ENCODE results near the gene LRP1B.

LRP1B gene

GRCh38 chr2:141499123-141499522, 631.7 kb downstream of the LRP1B start:
- DNase-seq: no peak

DNA sequence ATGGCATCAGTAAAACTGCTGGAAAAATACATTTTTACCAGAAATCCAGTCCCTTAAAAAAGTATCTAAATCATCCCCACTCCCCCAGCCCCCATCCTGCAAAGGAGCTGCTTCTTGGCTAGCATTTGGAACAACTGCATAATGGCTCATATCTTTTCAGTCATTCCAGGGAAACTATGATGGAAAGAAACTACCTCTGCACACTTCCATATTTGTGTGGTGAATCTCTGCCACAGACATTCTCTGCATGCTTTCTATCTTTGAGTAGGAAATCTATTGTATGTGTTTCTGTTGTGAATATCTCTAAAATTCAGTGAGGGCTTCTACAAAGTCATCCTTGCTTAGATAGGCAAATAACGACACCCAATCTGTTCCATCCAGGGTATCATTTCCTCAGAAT, 632.3 kb downstream of the LRP1B start:
- no peak for DNase-seq

DNA sequence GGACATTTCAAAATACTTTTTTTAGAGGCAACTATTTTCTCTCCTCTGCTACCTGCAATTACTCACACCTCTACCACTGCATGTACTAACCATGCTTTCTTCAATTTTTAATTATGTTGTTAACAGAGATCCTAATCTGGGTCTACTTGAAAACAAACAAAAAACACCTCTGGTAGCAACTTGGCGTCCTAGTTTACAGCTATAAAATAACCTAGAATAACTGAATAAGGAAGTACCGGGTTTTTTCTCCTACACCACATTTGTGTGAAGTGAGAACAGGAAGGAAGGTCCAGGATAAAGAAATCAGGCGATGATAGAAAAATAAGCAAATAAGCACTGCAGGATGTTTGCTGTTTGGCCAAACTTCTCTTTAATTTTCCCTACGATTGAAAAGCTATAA, 633.5 kb downstream of the LRP1B start:
- DNase-seq: no peak

GRCh38 chr2:141496810-141497209, 634.0 kb downstream of the LRP1B start:
- no peak for DNase-seq

DNA sequence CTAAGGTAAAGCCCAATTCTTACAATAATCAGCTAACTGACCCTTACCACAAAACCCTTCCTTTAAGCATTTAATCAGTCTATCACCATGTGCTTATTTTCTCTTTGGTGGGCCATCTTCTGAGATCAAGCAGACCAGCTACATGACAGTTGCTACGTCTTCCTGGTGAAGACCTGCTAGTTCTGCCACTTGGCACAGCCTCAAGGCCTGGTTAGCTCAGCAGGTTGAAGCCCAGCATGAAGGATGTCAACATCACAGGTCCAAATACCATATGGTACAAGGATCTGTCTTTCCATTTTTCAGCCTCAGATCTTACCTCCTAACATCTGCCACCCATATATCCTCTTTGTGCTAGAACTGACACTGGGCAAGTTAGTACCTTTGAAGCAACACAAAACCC, 636.9 kb downstream of the LRP1B start:
- DNase-seq: no peak

- DNase-seq: no peak
Observed at GRCh38 chr2:141492816-141493215, 638.0 kb downstream of the LRP1B start.

DNA sequence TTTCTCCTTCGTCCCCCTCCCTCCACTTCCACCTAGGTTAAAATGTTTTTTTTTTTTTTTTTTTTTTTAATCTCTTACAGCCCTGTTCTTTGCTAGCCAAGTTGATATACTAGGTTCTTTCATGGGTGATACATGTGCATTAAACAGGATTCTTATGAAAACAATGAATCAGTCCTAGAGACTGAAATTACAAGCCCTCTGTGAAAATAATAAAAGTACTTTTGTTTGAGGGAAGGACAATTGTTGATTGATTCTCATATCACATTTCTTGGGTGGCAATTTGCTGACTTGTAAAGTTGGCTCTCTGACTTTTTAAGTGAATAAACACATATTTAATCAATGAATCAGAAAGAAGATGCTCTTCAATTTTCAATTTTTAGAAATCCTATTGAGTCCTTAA, 639.9 kb downstream of the LRP1B start:
- DNase-seq: peak in 1 of 2 donors; percentile 49

DNA sequence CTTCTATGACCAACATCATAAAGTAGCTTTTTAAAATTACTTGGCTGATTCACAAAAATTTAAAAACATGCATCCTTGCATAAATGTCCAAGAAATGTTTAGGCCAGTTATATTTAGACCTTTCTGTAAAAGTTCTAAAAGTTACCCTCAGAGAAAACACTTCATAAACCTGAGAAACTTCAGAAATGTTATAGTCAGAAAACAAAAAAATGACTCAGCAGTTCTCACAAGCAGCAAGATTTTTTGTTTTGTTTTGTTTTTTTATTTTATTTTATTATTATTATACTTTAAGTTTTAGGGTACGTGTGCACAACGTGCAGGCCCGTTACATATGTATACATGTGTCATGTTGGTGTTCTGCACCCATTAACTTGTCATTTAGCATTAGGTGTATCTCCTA, 648.1 kb downstream of the LRP1B start:
- no peak for DNase-seq

DNA sequence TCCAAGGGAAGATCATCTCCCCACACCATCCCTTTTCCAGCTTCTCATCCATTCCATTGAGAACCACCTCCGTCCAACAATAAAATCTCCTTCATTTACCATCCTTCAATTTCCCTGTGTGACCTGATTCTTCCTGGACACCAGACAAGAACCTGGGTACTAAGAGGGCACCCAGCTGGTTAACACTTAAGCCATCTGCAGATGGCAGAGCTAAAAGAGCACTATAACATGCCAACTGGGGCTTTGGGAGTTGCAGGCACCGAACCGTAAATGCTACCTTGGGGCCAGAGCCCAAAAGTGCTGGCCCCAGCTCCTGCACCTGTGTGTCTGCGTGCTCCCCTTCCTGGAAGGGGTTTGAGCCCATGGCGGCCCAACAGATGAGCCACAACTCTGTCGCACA, 655.0 kb downstream of the LRP1B start:
- no peak for DNase-seq

GRCh38 chr2:141468761-141469160, 662.1 kb downstream of the LRP1B start:
- DNase-seq: no peak

DNA sequence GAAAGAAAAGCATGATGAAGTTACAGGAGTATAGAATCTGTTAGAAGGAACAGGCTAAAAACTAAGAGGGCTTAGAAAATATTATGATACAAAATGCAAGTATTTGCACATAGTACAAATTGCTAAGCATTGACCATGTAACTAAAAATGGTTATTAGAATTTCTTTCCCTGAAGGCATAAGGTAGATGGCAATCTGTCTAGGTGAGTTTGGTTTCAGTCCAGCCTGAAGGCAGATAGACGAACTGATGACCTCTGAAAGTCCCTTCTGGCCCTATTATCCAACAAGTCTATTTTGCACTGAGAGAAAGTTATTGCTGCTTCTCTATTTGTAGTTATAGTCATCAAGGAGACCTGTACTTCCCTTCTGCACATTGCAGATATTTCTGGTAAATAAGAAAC, 663.5 kb downstream of the LRP1B start:
- no peak for DNase-seq

DNA sequence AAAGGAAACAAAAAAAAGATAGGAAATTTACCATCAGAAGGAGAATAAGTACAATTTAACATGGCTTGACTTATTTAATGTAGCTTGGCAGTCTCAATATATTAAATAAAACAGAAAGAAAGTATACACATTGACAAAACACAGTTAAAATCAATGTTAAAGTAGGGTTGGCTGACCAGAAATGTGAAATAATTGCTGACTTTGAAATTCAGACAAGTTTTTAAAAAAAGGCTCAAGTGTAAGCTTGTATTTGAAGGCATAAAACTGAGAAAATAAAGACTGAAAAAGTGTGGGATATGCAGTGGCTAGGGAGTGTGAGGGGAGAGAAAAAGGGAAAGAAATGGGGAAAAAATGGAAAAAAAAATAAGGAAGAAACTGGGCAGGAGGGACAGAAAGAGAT, 665.8 kb downstream of the LRP1B start:
- DNase-seq: no peak

DNA sequence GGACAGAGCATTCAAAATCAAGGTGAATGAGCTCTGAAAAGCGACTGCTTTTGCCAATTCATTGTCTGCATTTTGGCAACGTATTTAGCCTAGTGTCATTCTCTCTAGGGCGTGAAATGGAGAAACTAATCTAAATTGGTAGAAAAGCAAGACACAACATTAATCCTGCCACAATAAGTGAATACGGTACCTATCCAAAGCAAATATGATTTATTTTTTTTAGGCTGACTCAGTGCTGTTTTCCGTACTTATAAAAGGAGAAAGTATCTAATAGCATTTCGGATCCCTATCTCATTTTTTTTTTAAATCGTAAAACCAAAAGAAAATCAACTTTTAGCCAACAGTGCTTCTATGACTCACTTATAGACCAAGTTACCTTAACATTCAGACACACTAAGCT, 672.5 kb downstream of the LRP1B start:
- DNase-seq: no peak

- DNase-seq: no peak
Observed at GRCh38 chr2:141455877-141456276, 674.9 kb downstream of the LRP1B start.

GRCh38 chr2:141455211-141455826, 675.5 kb downstream of the LRP1B start:
- no peak for DNase-seq

GRCh38 chr2:141440072-141440635, 690.7 kb downstream of the LRP1B start:
- no peak for DNase-seq

DNA sequence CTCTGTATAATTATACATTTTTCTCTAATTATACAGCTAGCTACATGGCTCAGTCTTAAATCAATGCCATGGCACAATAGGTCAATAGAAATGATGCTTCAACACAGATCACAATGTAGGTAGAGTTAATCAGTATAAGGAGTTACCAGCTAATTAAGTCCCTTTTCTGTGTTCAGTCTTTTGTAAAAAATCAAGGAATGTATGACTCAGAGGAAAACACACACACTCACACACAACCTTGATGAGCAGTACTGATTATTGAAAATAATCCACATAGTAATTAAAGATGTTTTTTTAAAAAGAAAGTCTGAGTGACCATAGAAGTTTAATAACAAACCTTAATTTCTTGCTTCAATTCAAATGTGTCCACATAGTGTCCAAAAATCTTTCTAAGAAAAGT, 691.3 kb downstream of the LRP1B start:
- DNase-seq: no peak

DNA sequence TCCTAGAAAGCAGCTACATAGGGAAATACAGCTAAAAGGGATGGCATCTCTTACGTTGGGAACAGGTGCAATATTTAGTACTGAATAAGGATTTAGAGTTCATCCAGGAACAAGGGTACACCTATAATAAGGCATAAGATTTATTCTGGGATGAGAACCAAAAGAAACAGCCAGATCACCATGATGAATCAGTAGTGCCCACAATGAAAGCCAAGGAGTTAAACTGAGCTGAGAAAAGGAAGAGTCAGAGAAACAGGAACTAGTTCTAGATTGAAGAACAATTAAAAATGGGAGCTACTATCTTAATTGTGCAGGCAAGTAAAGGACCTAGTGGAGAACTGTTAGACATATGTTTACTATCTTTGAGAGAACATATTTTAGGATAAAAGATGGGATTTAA, 692.3 kb downstream of the LRP1B start:
- DNase-seq: no peak

DNA sequence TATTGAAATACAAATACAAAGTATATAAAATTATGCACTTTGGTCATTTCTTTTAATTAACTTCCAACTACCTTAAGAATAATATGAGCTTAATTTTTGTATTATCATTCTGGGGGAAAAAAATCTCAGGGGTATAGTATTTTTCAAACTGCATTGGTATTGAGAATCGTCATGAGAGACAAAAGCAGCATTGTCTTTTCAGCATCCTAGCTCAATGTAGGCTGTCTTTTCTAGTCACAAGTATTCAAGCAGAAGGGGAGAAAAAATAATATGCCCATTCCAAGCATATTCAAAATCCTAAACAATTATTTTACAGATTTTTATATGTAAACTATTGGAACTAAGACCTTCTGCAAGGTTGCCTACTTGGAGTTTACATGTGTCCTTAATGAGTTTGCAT, 693.3 kb downstream of the LRP1B start:
- DNase-seq: peak in 1 of 2 donors; percentile 21

- no peak for DNase-seq
Observed at GRCh38 chr2:141423124-141423523, 707.7 kb downstream of the LRP1B start.

DNA sequence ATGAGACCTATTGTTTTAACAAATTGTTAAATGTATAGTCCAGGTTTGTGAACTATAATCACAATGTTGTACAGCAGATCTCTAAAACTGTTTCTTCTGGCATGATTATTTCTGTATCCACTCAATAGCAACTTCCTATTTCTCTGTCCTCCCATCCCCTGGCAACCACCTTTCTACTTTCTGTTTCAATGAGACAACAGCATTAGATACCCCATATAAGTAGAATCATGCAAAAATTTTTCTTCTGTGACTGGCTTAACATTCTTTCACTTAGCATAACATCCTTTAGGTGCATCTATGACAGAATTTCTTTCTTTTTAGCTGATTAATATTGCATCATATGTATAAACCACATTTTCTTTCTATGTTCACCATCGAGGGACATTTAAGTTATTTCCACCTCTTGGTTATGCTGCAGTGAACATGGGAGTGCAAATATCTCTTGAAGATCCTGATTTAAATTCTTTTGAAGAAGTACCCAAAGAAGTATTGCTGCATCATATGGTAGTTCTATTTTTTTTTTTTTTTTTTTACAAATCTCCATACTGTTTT, 713.5 kb downstream of the LRP1B start:
- no peak for DNase-seq

DNA sequence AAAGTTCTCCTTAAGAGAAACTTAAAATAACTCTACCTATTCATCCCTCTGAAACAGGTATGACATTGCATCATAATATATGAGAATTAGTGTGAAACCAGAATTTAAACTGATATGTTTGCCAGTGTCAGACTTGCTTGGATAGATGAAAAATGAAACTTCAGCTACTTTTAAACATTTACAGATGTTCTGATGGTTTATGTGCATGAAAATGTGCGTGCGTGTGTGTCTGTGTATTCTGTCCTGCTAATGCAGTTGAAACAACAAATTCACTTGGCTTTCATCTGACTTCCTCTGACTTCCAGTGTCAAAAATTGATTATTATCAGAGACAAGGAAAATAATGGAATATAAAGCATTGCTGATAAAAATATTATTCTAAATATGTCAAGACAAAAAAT, 719.4 kb downstream of the LRP1B start:
- DNase-seq: no peak

GRCh38 chr2:141399270-141399669, 731.5 kb downstream of the LRP1B start:
- DNase-seq: no peak

- no peak for DNase-seq
Observed at GRCh38 chr2:141393214-141393545, 737.6 kb downstream of the LRP1B start.
